ENCODE data around the gene IFNL4.

IFNL4 gene

GRCh38 chr19:39254531-39255345 is 6.1 kb upstream of the IFNL4 start:
- no peaks in the 10 kb centered on the region for H3K36me3 ChIP-seq (ENCODE audit: insufficient read depth, low read length)
- H3K4me1 ChIP-seq (ENCODE audit: insufficient read depth, low read length, severe bottlenecking): no peaks in the 10 kb centered on the region
- H3K9me2 ChIP-seq (ENCODE audit: low read depth, low read length): no peaks in the 10 kb centered on the region
- H3K4me2 ChIP-seq (ENCODE audit: low read length): no peak overlapping the region
- H3K9me3 ChIP-seq (ENCODE audit: low read length): no peaks in the 10 kb centered on the region
- no peak overlapping the region for H3K4me3 ChIP-seq (ENCODE audit: low read depth, low read length, poor library complexity, severe bottlenecking)
- no peaks in the 10 kb centered on the region for H3K79me2 ChIP-seq (ENCODE audit: insufficient read depth, low read length)
- H3K27ac ChIP-seq (ENCODE audit: low read depth, low read length, poor library complexity, severe bottlenecking): no peak overlapping the region
- H2AFZ ChIP-seq (ENCODE audit: low read length): no peak overlapping the region
- H3K9ac ChIP-seq (ENCODE audit: low read length): no peak overlapping the region
- no peaks in the 10 kb centered on the region for H3F3A ChIP-seq (ENCODE audit: insufficient read depth, low read length)
- TF ChIP-seq CTCF (IDR thresholded peaks at IDR 0.05; ENCODE audit: low read length) (no peak), EZH2 (IDR thresholded peaks at IDR 0.05; ENCODE audit: borderline replicate concordance, low read length) (no peak)
- no peaks in the 10 kb centered on the region; the same call in 1 of the 2 replicates for H3K27me3 ChIP-seq (ENCODE audit: insufficient read depth, low read length)
- H4K20me1 ChIP-seq (ENCODE audit: insufficient read depth, low read length): no peaks in the 10 kb centered on the region

- H3K4me1 ChIP-seq (ENCODE audit: insufficient read depth, low read length, severe bottlenecking): no peaks in the 10 kb centered on the region
- H2AFZ ChIP-seq (ENCODE audit: low read length): no peak overlapping the region
- no peaks in the 10 kb centered on the region for H3K9me2 ChIP-seq (ENCODE audit: low read depth, low read length)
- H3K4me3 ChIP-seq (ENCODE audit: low read depth, low read length, poor library complexity, severe bottlenecking): no peak overlapping the region
- H4K20me1 ChIP-seq (ENCODE audit: insufficient read depth, low read length): no peaks in the 10 kb centered on the region
- H3K27me3 ChIP-seq (ENCODE audit: insufficient read depth, low read length): no peaks in the 10 kb centered on the region; the same call in 1 of the 2 replicates
- no peaks in the 10 kb centered on the region for H3F3A ChIP-seq (ENCODE audit: insufficient read depth, low read length)
- no peak overlapping the region for H3K9ac ChIP-seq (ENCODE audit: low read length)
- no peaks in the 10 kb centered on the region for H3K79me2 ChIP-seq (ENCODE audit: insufficient read depth, low read length)
- H3K4me2 ChIP-seq (ENCODE audit: low read length): no peak overlapping the region
- H3K36me3 ChIP-seq (ENCODE audit: insufficient read depth, low read length): no peaks in the 10 kb centered on the region
- H3K27ac ChIP-seq (ENCODE audit: low read depth, low read length, poor library complexity, severe bottlenecking): no peak overlapping the region
- no peaks in the 10 kb centered on the region for H3K9me3 ChIP-seq (ENCODE audit: low read length)
- TF ChIP-seq EZH2 (IDR thresholded peaks at IDR 0.05; ENCODE audit: borderline replicate concordance, low read length) (no peak), CTCF (IDR thresholded peaks at IDR 0.05; ENCODE audit: low read length) (no peak)
Measured at GRCh38 chr19:39253374-39254149, 4.9 kb upstream of the IFNL4 start.

GRCh38 chr19:39252458-39252857 is 3.8 kb upstream of the IFNL4 start:
- Histone ChIP-seq H2AFZ (ENCODE audit: low read length) (no peak overlapping the region), H3K27me3 (ENCODE audit: insufficient read depth, low read length) (no peaks in the 10 kb centered on the region; the same call in 1 of the 2 replicates), H3K27ac (ENCODE audit: low read depth, low read length, poor library complexity, severe bottlenecking) (no peak overlapping the region), H3K9me2 (ENCODE audit: low read depth, low read length) (no peaks in the 10 kb centered on the region), H3K79me2 (ENCODE audit: insufficient read depth, low read length) (no peaks in the 10 kb centered on the region), H3K4me2 (ENCODE audit: low read length) (no peak overlapping the region), H3K4me1 (ENCODE audit: insufficient read depth, low read length, severe bottlenecking) (no peaks in the 10 kb centered on the region), H4K20me1 (ENCODE audit: insufficient read depth, low read length) (no peaks in the 10 kb centered on the region), H3K36me3 (ENCODE audit: insufficient read depth, low read length) (no peaks in the 10 kb centered on the region), H3K9me3 (ENCODE audit: low read length) (no peaks in the 10 kb centered on the region), H3K9ac (ENCODE audit: low read length) (no peak overlapping the region), H3F3A (ENCODE audit: insufficient read depth, low read length) (no peaks in the 10 kb centered on the region), H3K4me3 (ENCODE audit: low read depth, low read length, poor library complexity, severe bottlenecking) (no peak overlapping the region)
- TF ChIP-seq CTCF (IDR thresholded peaks at IDR 0.05; ENCODE audit: low read length) (no peak), EZH2 (IDR thresholded peaks at IDR 0.05; ENCODE audit: borderline replicate concordance, low read length) (no peak)

Measured in OCI-LY1 (cell line).